NT2/D1 (cell line): Measurements from ENCODE around the gene SENP8.

Experiments
- SUZ12 ChIP-seq: IDR thresholded peaks from 2 replicates; pipeline ENCODE4 v1.6.1; 2011; ENCODE audit not compliant: insufficient read length, insufficient read depth; ENCODE audit errors: extremely low read depth
- ZNF274 ChIP-seq: IDR thresholded peaks from 2 replicates; pipeline ENCODE4 v1.6.1; 2011; ENCODE audit warnings: mild to moderate bottlenecking, low read depth, low read length

GRCh38 chr15:72184165-72184811, 66.1 kb downstream of the SENP8 start:
- TF ChIP-seq ZNF274 (no peak), SUZ12 (no peak)
